CD4-positive, alpha-beta T cell (primary cell): Measurements from ENCODE around the gene CLN5. TPM values are rescaled to one million over a fixed set of nuclear protein-coding genes. Genes with fewer than 3 reads are reported as not detected.

Experiments used
- ATAC-seq: fragments of 200-7000 bp; cut with Tn5 transposase; one replicate; pipeline ENCODE4 v1.10.0; 2022; ENCODE audit warnings: mild to moderate bottlenecking; ENCODE audit not compliant: poor library complexity
- CTCF ChIA-PET: fragments of 350-600 bp; sonication (Branson Sonifier 250); formaldehyde crosslinking; loops from one replicate; lab custom pipeline; 2021; ENCODE audit warnings: antibody characterized with exemption, inconsistent platforms; lab: Charles Lee
- POLR2A ChIA-PET: fragments of 350-600 bp; sonication (Branson Sonifier 250); formaldehyde crosslinking; loops from one replicate; lab custom pipeline; 2021; ENCODE audit warnings: antibody characterized with exemption, inconsistent platforms; lab: Charles Lee
- DNase-seq, 14 experiments: peaks; one replicate each; pipeline ENCODE4 v3.0.0-alpha.2; 2013 to 2020; ENCODE audit warnings: mixed read lengths in 2 of 14
- H3K27ac ChIP-seq, 2 donors: one replicate each; pipeline versions ENCODE4 v1.5.1 to v1.7.0; 2013; ENCODE audit warnings: low read length in 2 of 2, low read depth in 1 of 2, mild to moderate bottlenecking in 1 of 2
- H3K27me3 ChIP-seq, 2 experiments: 1 replicate in 1 of 2; 2 replicates in 1 of 2; pipeline versions ENCODE4 v1.6.1 to v1.7.0; 2013; ENCODE audit warnings: low read length in 2 of 2, control low read depth in 1 of 2, mild to moderate bottlenecking in 1 of 2, moderate library complexity in 1 of 2; ENCODE audit not compliant: insufficient read depth in 2 of 2, control insufficient read depth in 1 of 2
- H3K36me3 ChIP-seq: one replicate; pipeline ENCODE4 v1.6.1; 2013; ENCODE audit warnings: low read length, control low read depth; ENCODE audit not compliant: insufficient read depth
- H3K4me1 ChIP-seq: one replicate; pipeline ENCODE4 v1.6.1; 2013; ENCODE audit warnings: low read length, control low read depth; ENCODE audit not compliant: insufficient read depth
- H3K4me3 ChIP-seq: one replicate; pipeline ENCODE4 v1.5.1; 2013; ENCODE audit warnings: mild to moderate bottlenecking, low read length, moderate library complexity
- H3K9me3 ChIP-seq, 2 experiments: 1 replicate in 1 of 2; 2 replicates in 1 of 2; pipeline versions ENCODE4 v1.6.1 to v1.7.0; 2013; ENCODE audit warnings: low read length in 2 of 2, mild to moderate bottlenecking in 2 of 2, control low read depth in 1 of 2, moderate library complexity in 1 of 2; ENCODE audit not compliant: control insufficient read depth in 1 of 2, insufficient read depth in 1 of 2
- H3K27ac Mint-ChIP-seq: one replicate; pipeline ENCODE4 v1.8.0; 2020; ENCODE audit warnings: mixed read lengths
- H3K27me3 Mint-ChIP-seq: one replicate; pipeline ENCODE4 v1.8.0; 2021; ENCODE audit warnings: mixed read lengths
- H3K36me3 Mint-ChIP-seq: one replicate; pipeline ENCODE4 v1.8.0; 2021; ENCODE audit warnings: low read depth, mixed read lengths
- H3K4me1 Mint-ChIP-seq: one replicate; pipeline ENCODE4 v1.8.0; 2021; ENCODE audit warnings: low read depth, mixed read lengths
- H3K4me3 Mint-ChIP-seq: one replicate; pipeline ENCODE4 v1.8.0; 2020; ENCODE audit warnings: mild to moderate bottlenecking, mixed read lengths
- H3K9me3 Mint-ChIP-seq: one replicate; pipeline ENCODE4 v1.8.0; 2020; ENCODE audit warnings: mixed read lengths
- intact Hi-C, 2 experiments: fragments of 100-400 bp; cut with DNase I in 1 of 2; cut with micrococcal nuclease in 1 of 2; formaldehyde crosslinking; loops; one replicate each; pipeline versions ENCODE4 v1.15.1 to v1.9.0; 2023 to 2025; cut with DNase I, micrococcal nuclease
- total RNA-seq, 174 experiments: library from RNA in 2 of 174; stranded (reverse) in 2 of 174; gene quantifications; one replicate each; pipeline ENCODE4 v1.2.3 and lab custom pipeline; 2021 to 2026
- TF ChIP-seq, protein P1 (sequence below): fragments of 200-600 bp; IDR thresholded peaks from one replicate; pipeline ENCODE4 v1.8.0; 2022; ENCODE audit warnings: antibody characterized with exemption, mild to moderate bottlenecking

CLN5 gene
- total RNA-seq, 2 experiments from 2014 or later, result 37.4 to 42.9 TPM

DNA sequence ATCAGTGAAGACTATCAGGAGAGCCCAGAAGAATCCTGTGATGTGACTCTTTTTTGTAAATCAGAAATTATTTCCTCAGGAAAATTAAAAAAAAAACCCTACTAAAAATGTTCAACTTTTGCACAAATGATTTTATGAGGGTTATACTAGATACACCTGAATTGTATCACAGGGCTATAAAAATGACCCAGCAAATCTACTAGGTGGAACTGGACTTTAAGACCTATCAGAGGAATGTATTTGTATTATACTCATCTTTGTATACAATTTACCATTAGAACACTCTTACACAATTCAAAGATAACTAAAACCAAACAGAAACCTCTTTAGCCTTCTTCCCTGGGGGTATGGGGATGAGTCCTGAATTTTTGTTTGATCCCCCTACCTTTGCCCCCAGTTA lies 27.9 kb downstream of the CLN5 start:
- Histone ChIP-seq H3K9me3 (no peaks in the 10 kb centered on the region), H3K4me1 (peaks cover 31% of the 10 kb centered on the region), H3K4me3 (no peak overlapping the region), H3K27ac (no peak overlapping the region), H3K27me3 (no peaks in the 10 kb centered on the region), H3K36me3 (peaks cover 72% of the 10 kb centered on the region)
- Mint-ChIP-seq H3K36me3 (peaks cover 89% of the 10 kb centered on the region), H3K4me1 (peaks cover 84% of the 10 kb centered on the region), H3K9me3 (no peaks in the 10 kb centered on the region), H3K27ac (peak overlapping the region; percentile 63), H3K4me3 (no peak overlapping the region), H3K27me3 (no peaks in the 10 kb centered on the region)
- TF ChIP-seq, protein P1, sequence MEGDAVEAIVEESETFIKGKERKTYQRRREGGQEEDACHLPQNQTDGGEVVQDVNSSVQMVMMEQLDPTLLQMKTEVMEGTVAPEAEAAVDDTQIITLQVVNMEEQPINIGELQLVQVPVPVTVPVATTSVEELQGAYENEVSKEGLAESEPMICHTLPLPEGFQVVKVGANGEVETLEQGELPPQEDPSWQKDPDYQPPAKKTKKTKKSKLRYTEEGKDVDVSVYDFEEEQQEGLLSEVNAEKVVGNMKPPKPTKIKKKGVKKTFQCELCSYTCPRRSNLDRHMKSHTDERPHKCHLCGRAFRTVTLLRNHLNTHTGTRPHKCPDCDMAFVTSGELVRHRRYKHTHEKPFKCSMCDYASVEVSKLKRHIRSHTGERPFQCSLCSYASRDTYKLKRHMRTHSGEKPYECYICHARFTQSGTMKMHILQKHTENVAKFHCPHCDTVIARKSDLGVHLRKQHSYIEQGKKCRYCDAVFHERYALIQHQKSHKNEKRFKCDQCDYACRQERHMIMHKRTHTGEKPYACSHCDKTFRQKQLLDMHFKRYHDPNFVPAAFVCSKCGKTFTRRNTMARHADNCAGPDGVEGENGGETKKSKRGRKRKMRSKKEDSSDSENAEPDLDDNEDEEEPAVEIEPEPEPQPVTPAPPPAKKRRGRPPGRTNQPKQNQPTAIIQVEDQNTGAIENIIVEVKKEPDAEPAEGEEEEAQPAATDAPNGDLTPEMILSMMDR, result no peak
- ChIA-PET CTCF (no interaction called here), POLR2A (no interaction called here)
- no peak for DNase-seq
- intact Hi-C loops, result loop anchor here (10.0 kb wide), 2 partner anchors 305 to 1475 kb away; partner anchors contain the start of genes MYCBP2 (in 1 of the 2) and UCHL3 (in 1 of the 2)
- ATAC-seq, result no peak

DNA sequence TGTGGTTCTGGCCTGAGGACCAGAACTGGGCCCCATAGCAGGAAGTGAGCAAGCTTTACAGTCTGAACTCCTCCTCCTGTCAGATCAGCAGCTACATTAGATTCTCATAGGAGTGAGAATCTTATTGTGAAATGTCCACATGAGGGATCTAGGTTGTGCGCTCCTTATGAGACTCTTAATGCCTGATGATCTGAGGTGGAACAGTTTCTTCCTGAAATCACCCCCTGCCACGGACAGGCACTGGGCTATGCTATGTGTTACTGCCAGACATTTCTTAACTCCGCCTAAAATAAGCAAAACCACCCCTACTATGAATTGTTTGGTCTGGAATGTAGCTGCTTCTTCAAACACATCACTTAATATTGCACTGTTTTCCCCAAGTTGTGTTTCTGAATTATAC lies 30.5 kb downstream of the CLN5 start:
- Histone ChIP-seq H3K36me3 (peaks cover 51% of the 10 kb centered on the region), H3K4me3 (no peak overlapping the region), H3K9me3 (no peaks in the 10 kb centered on the region), H3K27ac (no peak overlapping the region), H3K27me3 (no peaks in the 10 kb centered on the region), H3K4me1 (peaks cover 40% of the 10 kb centered on the region)
- peaks cover 88% of the 10 kb centered on the region for H3K36me3 Mint-ChIP-seq
- POLR2A ChIA-PET, result interaction anchor here (0.8 to 1.4 kb wide), 4 partner anchors 8 to 30 kb away, joined by 3 to 10 read pairs (median 4); partner anchors contain the start of gene CLN5
- no peaks in the 10 kb centered on the region for H3K9me3 Mint-ChIP-seq
- TF ChIP-seq, protein P1, result no peak
- peaks cover 81% of the 10 kb centered on the region for H3K4me1 Mint-ChIP-seq
- H3K4me3 Mint-ChIP-seq, result peak overlapping the region; percentile 75
- CTCF ChIA-PET, result no interaction called here
- ATAC-seq (no peak), DNase-seq (no peak)
- H3K27me3 Mint-ChIP-seq, result no peaks in the 10 kb centered on the region
- H3K27ac Mint-ChIP-seq, result peak overlapping the region; percentile 93
- intact Hi-C loops, result loop anchor here (2.0 to 10.0 kb wide), 3 partner anchors 24 to 1478 kb away; partner anchors contain the start of genes MYCBP2 (in 1 of the 2) and UCHL3 (in 1 of the 2)

DNA sequence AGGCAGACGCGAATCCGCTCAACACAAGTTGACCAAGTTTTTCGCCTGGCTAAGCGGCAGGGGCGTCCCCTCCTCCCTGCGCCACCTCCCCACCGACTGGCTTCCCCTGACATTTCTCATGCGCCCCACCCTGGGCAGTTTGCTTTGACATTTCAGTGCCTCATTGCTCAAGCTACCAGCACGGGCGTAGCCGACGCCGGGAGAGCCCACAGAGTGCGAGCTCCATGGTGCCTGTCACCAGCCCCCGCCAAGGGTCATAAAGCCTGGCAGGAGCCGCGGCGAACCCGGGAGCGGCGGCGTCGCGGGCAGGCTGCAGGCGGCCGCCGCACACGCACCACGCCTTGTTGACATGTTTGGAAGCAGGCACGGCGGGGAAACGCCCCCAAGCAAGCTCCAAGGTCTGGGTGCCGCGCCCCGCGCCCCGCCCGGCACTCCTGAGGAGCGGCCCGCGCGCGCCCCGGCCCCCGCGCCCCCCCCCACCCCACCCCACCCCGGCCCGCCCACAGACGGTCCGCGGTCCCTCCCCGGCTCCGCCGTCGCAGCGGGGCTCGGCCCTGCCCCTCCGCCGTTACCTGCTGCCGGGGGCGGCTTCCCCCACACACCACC lies 34.5 kb downstream of the CLN5 start:
- peak overlapping the region; percentile 90 for H3K4me3 ChIP-seq

More for the DNA sequence above, 34.5 kb downstream of the CLN5 start:
- Mint-ChIP-seq H3K27ac (peak overlapping the region; percentile 93), H3K4me1 (peaks cover 67% of the 10 kb centered on the region), H3K9me3 (no peaks in the 10 kb centered on the region), H3K36me3 (peaks cover 54% of the 10 kb centered on the region), H3K27me3 (no peaks in the 10 kb centered on the region), H3K4me3 (peak overlapping the region; percentile 100)
- intact Hi-C loops, result loop anchor here (2.0 to 10.0 kb wide), 6 partner anchors 34 to 1482 kb away; partner anchors contain the start of genes MYCBP2 (in 2 of the 2), SLAIN1 (in 2 of the 2), CLN5 (in 1 of the 2) and UCHL3 (in 1 of the 2)
- Histone ChIP-seq H3K27me3 (no peaks in the 10 kb centered on the region), H3K36me3 (peaks cover 20% of the 10 kb centered on the region), H3K27ac (peak overlapping the region; percentile 43 to 98), H3K4me1 (peaks cover 32% of the 10 kb centered on the region), H3K9me3 (no peaks in the 10 kb centered on the region)
- DNase-seq (peak; percentile 61 to 91 (median 78)), ATAC-seq (peak; percentile 69)
- ChIA-PET POLR2A (interaction anchor here (0.5 to 5.3 kb wide), 37 partner anchors 9 to 1699 kb away, joined by 3 to 211 read pairs (median 5); partner anchors contain the start of genes CLN5, COMMD6, KCTD12 and MYCBP2), CTCF (interaction anchor here (0.8 to 3.1 kb wide), 7 partner anchors 10 to 140 kb away, joined by 3 to 14 read pairs (median 5); partner anchors contain the start of gene CLN5)
- TF ChIP-seq, protein P1, result no peak
